Body of pancreas (tissue), 4 donors: ENCODE results near the gene SLC25A20. TPM values are rescaled to one million over a fixed set of nuclear protein-coding genes. Genes with fewer than 3 reads are reported as not detected.

Source experiments
- ATAC-seq: fragments of 150-250 bp; one replicate; pipeline ENCODE4 v1.9.1; 2016
- DNase-seq, 4 donors: peaks; one replicate each; pipeline ENCODE4 v3.0.0-alpha.2; 2019
- H3K27ac ChIP-seq, 4 donors: fragments of 200-600 bp; sonication (generic); 1 replicate in 3 of 4; 2 replicates in 1 of 4; pipeline versions ENCODE4 v1.5.1 to v1.6.1; 2016 to 2019; ENCODE audit warnings: mild to moderate bottlenecking in 1 of 4, mixed read lengths in 1 of 4, moderate library complexity in 1 of 4
- H3K27me3 ChIP-seq, 2 donors: fragments of 200-600 bp; sonication (generic); one replicate each; pipeline ENCODE4 v1.6.0; 2016; ENCODE audit warnings: mild to moderate bottlenecking in 1 of 2
- H3K36me3 ChIP-seq, 2 donors: fragments of 200-600 bp; sonication (generic); replicated peaks in 1 of 2; 2 replicates each; pipeline ENCODE4 v1.5.1; 2016; ENCODE audit warnings: low read depth in 2 of 2; ENCODE audit not compliant: insufficient read depth in 1 of 2
- H3K4me1 ChIP-seq: fragments of 200-600 bp; sonication (generic); one replicate; pipeline ENCODE4 v1.6.0; 2016
- H3K4me3 ChIP-seq, 2 donors: fragments of 200-600 bp; sonication (generic); 1 replicate in 1 of 2; 2 replicates in 1 of 2; pipeline ENCODE4 v1.5.1; 2016 to 2019
- H3K9me3 ChIP-seq, 3 donors: fragments of 200-600 bp; sonication (generic); 1 replicate in 2 of 3; 2 replicates in 1 of 3; pipeline ENCODE4 v1.5.1; 2016
- CTCF ChIP-seq, 7 experiments: fragments of 450-650 bp in 4 of 7; fragments of 200-600 bp in 3 of 7; sonication (generic) in 3 of 7; IDR thresholded peaks; one replicate each; pipeline ENCODE4 v1.5.1; 2016 to 2019; ENCODE audit warnings: antibody characterized with exemption in 7 of 7
- POLR2A ChIP-seq, 3 donors: fragments of 450-650 bp; IDR thresholded peaks; one replicate each; pipeline ENCODE4 v1.6.1; 2016; ENCODE audit warnings: antibody characterized with exemption in 3 of 3, mild to moderate bottlenecking in 2 of 3
- WGBS, 2 donors: methylation state at CpG; one replicate each; pipeline ENCODE4 v1.1.5; 2017; 5-methylcytosine and 5-hydroxymethylcytosine counted together
- intact Hi-C: fragments of 100-400 bp; cut with DNase I; formaldehyde crosslinking; loops from one replicate; pipeline ENCODE4 v1.15.1; 2023
- total RNA-seq, 2 donors: library from RNA; depleted of rRNA; stranded (reverse); fragments of >200 nt; gene quantifications; one replicate each; pipeline ENCODE4 v1.1.0, GENCODE V29; 2016

SLC25A20 gene
- total RNA-seq, 2 donors from 2014 or later, result 20.8 to 31.4 TPM

- no peaks in the 10 kb centered on the region for H3K9me3 ChIP-seq
- H3K36me3 ChIP-seq, result peaks cover 4% of the 10 kb centered on the region in 2 donors
- ATAC-seq, result no peak
- intact Hi-C loops, result no loop called here
- peaks cover 12% of the 10 kb centered on the region for H3K4me1 ChIP-seq
- H3K27ac ChIP-seq, result no peak overlapping the region
- WGBS, 2 donors, result 89 to 91% methylated on average over 9 of the region's 9 CpGs
- TF ChIP-seq POLR2A (IDR thresholded peaks at IDR 0.05) (no peak), CTCF (IDR thresholded peaks at IDR 0.05) (no peak)
- no peak overlapping the region for H3K4me3 ChIP-seq
- DNase-seq, result no peak
- H3K27me3 ChIP-seq, result no peaks in the 10 kb centered on the region
Measured at GRCh38 chr3:48855681-48856447, 42.8 kb downstream of the SLC25A20 start.

- no peak for ATAC-seq
- no peaks in the 10 kb centered on the region for H3K27me3 ChIP-seq
- H3K4me1 ChIP-seq, result peaks cover 23% of the 10 kb centered on the region
- WGBS, 2 donors, result 89 to 96% methylated on average over 3 to 5 of the region's 5 CpGs
- H3K9me3 ChIP-seq, result no peaks in the 10 kb centered on the region
- H3K27ac ChIP-seq, result no peak overlapping the region
- no peak for DNase-seq
- intact Hi-C loops, result no loop called here
- peaks cover 0 to 2% of the 10 kb centered on the region in 2 donors for H3K36me3 ChIP-seq
- TF ChIP-seq CTCF (IDR thresholded peaks at IDR 0.05), result no peak
- no peak overlapping the region for H3K4me3 ChIP-seq
Measured at GRCh38 chr3:48852151-48852550, 46.5 kb downstream of the SLC25A20 start.

- WGBS, 2 donors, result 52 to 54% methylated on average over 2 to 3 of the region's 3 CpGs
- Histone ChIP-seq H3K36me3 (no peaks in the 10 kb centered on the region), H3K4me1 (peaks cover 26% of the 10 kb centered on the region), H3K27ac (no peak overlapping the region), H3K4me3 (no peak overlapping the region), H3K9me3 (no peaks in the 10 kb centered on the region), H3K27me3 (no peaks in the 10 kb centered on the region)
- no peak for TF ChIP-seq CTCF (IDR thresholded peaks at IDR 0.05)
- ATAC-seq (no peak), DNase-seq (peak in 3 of 4 donors; percentile 14 to 26 (median 22))
- intact Hi-C loops, result no loop called here
Measured at GRCh38 chr3:48851407-48851806, 47.3 kb downstream of the SLC25A20 start.

GRCh38 chr3:48848816-48849515 is 49.7 kb downstream of the SLC25A20 start:
- DNase-seq (peak in 3 of 4 donors; percentile 30 to 53 (median 43)), ATAC-seq (no peak)
- H3K27ac ChIP-seq, result peak overlapping the region in 1 of 4 donors; percentile 94
- no peaks in the 10 kb centered on the region for H3K36me3 ChIP-seq
- H3K9me3 ChIP-seq, result no peaks in the 10 kb centered on the region
- TF ChIP-seq CTCF (IDR thresholded peaks at IDR 0.05) (no peak), POLR2A (IDR thresholded peaks at IDR 0.05) (no peak)
- intact Hi-C loops, result no loop called here
- no peaks in the 10 kb centered on the region for H3K27me3 ChIP-seq
- H3K4me3 ChIP-seq, result no peak overlapping the region
- H3K4me1 ChIP-seq, result peaks cover 38% of the 10 kb centered on the region
- WGBS, 2 donors, result 87 to 92% methylated on average over 5 to 8 of the region's 8 CpGs
